Effector CD8-positive, alpha-beta T cell (primary cell): Measurements from ENCODE around the gene SLC6A2.
"Not testable (repeated sequence)": the region's sequence is repeated elsewhere in the genome, so short reads cannot be mapped to it uniquely, and the experiment has no call there.

Experiments
- DNase-seq: peaks from one replicate; lab custom pipeline; 2025; lab: John Stamatoyannopoulos, UW
- total RNA-seq, 4 experiments: gene quantifications; one replicate each; lab custom pipeline; 2026; lab: John Stamatoyannopoulos, UW

SLC6A2 gene
- total RNA-seq, result 0 to 0.36 (median 0.04) reads per million in 4 experiments

- no peak for DNase-seq
These were observed at the start of gene SLC6A2 for GRCh38 chr16:55655897-55656681. TSS of gene SLC6A2 (plus strand) at chr16:55655988. CDS start at chr16:55656695, 707 bp downstream.

DNA sequence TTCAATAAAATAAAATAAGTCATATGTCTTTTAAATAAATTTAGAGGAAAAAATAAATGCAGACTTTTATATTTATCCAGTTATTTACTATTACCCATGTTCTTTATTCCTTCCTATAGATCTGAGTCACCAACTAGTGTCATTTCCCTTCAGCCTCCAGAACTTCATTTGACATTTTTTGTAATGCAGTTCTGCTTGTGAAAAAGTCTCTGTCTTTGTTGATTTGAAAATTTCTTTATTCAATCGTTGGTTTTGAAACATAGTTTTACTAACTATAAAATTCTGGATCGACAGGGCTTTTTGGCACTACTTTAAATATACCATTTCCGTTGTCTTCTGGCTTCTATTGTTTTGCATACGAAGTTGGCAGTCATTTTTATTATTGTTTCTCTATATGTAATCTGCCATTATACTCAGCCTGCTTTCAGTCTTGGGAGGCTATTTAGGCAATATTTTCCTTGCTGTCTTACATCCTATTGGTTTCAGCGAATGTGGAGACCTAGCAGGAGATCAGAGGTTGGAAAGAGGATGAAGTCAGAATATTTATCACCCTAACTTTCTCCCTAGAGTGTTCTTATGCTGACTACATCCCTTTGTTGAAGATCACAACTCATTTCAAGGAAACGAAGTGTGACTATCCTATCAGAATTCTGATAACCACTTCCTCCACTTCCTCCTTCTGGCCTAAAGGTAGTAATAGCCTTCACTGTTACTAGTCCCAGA lies 42.0 kb upstream of the SLC6A2 start:
- DNase-seq, result no peak

- no peak for DNase-seq
These were observed 40.7 kb upstream of the SLC6A2 start for GRCh38 chr16:55615071-55615470.

- not testable (repeated sequence) for DNase-seq
These were observed 40.1 kb upstream of the SLC6A2 start for GRCh38 chr16:55615670-55616069.

- no peak for DNase-seq
These were observed 34.0 kb upstream of the SLC6A2 start for GRCh38 chr16:55621771-55622170.

- DNase-seq, result no peak
These were observed 33.5 kb upstream of the SLC6A2 start for GRCh38 chr16:55622272-55622671.

DNA sequence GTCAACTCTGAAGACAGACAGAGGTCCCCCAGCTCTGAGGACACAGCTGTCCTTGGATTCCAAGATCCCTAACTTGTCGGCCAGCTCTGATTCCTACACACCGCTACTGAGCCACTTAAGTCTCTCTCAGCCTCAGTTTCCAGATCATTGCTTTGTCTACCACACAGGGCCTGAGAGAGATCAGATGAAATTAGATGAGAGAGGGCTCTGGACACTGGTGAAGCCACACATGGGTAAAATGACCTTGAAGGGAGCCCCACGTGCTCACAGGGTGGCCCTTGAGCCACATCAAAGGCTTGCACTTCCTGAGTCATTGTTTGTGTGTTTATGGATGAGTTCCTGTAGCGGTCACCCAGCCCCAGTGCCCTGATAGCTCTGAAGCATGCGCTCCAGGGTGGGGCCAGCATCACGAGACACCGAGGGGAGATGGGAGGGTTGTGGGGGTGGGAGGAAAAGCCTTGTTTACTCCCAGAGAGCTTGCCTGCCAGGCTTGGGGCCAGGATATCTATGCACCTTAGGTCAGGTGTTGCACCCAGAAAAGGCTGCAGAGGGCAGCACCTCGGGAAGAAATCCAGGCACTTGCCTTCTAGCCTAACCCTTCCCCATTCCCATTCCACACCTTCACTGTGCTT lies 32.7 kb upstream of the SLC6A2 start:
- DNase-seq, result no peak

DNA sequence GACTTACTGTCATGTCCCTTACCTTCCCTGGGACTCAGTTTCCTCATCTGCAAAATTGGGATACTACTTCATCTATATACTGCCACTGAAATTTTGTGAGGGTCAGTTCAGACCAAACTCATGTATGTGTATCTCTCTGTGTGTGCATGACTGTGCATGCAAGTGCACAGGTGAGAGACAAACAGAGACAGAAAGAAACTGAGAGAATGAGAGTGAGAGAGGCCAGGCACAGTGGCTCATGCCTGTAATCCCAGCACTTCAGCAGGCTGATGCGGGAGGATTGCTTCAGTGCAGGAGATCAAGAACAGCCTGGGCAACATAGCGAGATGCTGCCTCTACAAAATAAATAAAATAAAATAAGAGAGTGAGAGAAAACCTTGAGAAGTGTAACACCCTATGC lies 32.1 kb upstream of the SLC6A2 start:
- DNase-seq, result no peak

DNA sequence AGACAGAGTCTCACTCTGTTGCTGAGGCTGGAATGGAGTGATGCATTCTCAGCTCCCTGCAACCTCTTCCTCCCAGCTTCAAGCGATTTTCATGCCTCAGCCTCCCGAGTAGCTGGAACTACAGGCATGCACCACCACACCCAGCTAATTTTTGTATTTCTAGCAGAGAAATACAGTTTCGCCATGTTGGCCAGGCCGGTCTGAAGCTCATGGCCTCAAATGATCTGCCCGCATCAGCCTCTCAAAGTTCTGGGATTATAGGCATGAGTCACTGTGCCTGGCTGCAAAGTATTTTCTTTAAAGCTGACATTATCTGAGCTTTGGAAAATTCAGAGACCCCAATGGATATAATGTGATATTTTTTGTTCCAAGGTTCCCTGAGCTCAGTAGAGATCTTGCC lies 31.1 kb upstream of the SLC6A2 start:
- DNase-seq, result no peak

GRCh38 chr16:55625843-55626242 lies 29.9 kb upstream of the SLC6A2 start:
- no peak for DNase-seq

GRCh38 chr16:55628306-55628968 lies 27.4 kb upstream of the SLC6A2 start:
- no peak for DNase-seq

DNA sequence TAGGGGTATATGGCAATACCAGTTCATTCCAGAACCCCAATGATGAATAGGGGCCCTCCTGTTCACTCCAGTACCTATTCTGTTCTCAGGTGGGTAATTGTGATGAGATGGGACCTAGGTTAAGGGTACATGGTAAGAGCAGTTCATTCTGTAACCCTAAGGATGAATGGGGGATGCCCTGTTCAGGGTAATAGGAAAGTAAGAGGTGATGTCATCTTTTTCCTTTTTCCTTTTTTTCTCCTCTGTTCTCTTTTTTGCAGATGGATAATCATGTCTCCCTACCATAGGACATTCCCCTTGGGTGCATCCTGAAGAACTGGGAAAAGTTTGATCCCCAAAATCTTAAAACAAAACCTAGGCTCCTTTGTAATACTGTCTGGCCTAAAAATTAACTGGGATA lies 25.0 kb upstream of the SLC6A2 start:
- DNase-seq, result no peak

GRCh38 chr16:55632259-55632658 lies 23.5 kb upstream of the SLC6A2 start:
- DNase-seq, result no peak

GRCh38 chr16:55634193-55634592 lies 21.6 kb upstream of the SLC6A2 start:
- no peak for DNase-seq

DNA sequence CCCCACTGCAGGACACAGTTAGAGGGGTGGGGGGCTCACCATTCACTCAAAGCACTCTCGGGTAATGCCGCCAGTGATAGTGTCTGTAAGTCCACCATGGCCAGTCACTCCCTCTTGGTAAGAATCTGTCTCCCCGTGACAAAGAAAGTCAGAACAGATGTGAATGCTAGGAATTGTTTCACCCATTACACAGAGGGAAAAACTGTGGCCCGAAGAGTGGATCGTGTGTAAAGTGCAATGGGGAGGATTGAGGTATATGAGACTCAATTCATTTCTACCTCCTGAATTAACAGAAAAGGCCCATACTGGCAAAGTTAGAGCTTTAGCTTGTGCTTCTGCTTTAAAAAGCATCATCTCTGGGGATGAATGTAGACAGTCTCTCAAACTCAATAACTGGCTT lies 17.5 kb upstream of the SLC6A2 start:
- DNase-seq, result no peak

DNA sequence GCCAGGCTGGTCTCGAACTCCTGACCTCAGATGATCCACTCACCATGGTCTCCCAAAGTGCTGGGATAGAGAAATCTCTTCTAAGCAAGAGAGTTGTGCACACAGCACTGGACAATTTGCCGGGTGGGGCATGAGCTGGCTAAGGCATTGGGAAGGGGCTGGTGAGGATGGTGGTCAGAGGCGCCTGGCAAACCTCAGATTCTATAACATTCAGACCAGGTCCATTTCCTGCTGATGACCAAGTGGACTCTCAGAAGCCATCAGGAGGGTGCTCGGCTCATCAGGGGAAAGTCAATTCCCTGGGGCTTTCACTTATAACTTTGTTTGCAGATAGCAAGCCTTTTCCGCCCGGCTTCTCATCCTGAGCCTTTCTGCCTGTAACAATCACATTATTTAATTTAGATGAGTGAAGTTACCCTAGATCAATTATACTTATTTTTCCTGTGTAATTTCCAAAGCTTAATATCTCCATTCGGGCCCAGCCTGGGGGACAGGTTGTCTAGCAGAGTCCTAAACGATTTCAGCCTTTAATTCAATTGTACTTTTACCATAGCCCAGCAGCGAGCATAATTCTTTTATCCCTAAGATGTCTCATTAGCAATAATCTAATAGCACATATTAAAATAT lies 15.0 kb upstream of the SLC6A2 start:
- DNase-seq, result no peak

DNA sequence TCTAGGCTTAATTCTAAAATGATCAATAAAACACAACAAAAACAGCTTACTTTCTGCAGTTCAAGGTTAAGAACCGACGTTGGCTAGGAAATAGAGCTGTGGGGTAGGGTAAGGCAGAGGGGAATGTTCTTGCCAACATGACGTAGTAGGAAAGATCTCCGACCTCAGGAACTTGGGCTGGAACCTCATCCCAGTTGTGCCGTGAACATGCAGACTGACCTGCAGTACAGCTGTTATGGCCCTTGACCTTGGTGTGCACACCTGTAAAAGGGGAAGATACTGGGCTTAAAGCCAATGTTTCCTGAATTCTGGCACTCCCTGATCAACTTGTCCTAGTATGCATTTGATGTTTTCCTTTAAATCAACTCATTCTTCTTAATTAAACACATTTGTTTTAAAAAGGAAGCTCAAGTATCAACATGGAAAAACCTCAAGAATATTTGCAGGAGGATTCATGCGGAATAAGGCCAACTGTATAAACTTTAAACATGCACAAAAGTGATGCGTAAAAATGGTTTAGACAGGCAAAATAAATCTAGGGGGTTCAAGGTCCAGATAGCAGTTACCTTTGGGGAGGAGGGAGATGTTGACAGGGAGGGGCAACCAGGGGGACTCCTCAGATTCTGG lies 14.2 kb upstream of the SLC6A2 start:
- no peak for DNase-seq

- no peak for DNase-seq
These were observed 13.2 kb upstream of the SLC6A2 start for GRCh38 chr16:55642611-55643010.

GRCh38 chr16:55643161-55643970 lies 12.4 kb upstream of the SLC6A2 start:
- DNase-seq, result no peak

DNA sequence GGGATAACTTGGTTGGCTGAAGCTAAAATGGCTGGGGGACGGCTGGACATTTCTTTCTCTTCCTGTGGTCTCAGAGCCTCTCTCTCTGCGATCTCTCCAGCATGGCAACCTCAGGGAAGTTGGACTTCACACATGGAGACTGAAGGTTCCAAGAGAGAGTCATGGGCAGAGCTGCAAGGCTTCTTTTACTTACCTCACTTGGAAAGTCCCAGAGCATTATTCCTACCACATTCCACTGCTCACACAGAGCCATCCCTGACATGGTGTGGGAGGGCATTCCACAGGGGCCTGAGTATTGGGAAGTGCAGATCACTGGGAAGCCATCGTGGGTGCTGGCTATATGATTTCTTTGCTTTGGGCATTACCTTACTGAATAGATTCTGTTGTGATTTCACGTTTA lies 9.8 kb upstream of the SLC6A2 start:
- DNase-seq, result no peak
